ENCODE results near the gene C1QBP.

GRCh38 chr17:5488752-5489151, 49.8 kb upstream of the C1QBP start:
- TF ChIP-seq RCOR1 (IDR thresholded peaks at IDR 0.05; ENCODE audit: insufficient replicate concordance, low read length) (no peak), CEBPB (IDR thresholded peaks at IDR 0.05; ENCODE audit: low read depth, low read length) (no peak), POLR2A (IDR thresholded peaks at IDR 0.05; ENCODE audit: low read depth, low read length) (no peak), MAZ (IDR thresholded peaks at IDR 0.05; ENCODE audit: borderline replicate concordance, low read depth, low read length) (no peak), BHLHE40 (IDR thresholded peaks at IDR 0.05; ENCODE audit: low read depth, low read length) (no peak), RAD21 (IDR thresholded peaks at IDR 0.05; ENCODE audit: low read length) (no peak), ELK1 (IDR thresholded peaks at IDR 0.05; ENCODE audit: borderline replicate concordance, low read depth, low read length) (no peak)
- TF ChIP-seq, protein P1, sequence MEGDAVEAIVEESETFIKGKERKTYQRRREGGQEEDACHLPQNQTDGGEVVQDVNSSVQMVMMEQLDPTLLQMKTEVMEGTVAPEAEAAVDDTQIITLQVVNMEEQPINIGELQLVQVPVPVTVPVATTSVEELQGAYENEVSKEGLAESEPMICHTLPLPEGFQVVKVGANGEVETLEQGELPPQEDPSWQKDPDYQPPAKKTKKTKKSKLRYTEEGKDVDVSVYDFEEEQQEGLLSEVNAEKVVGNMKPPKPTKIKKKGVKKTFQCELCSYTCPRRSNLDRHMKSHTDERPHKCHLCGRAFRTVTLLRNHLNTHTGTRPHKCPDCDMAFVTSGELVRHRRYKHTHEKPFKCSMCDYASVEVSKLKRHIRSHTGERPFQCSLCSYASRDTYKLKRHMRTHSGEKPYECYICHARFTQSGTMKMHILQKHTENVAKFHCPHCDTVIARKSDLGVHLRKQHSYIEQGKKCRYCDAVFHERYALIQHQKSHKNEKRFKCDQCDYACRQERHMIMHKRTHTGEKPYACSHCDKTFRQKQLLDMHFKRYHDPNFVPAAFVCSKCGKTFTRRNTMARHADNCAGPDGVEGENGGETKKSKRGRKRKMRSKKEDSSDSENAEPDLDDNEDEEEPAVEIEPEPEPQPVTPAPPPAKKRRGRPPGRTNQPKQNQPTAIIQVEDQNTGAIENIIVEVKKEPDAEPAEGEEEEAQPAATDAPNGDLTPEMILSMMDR (conservative IDR thresholded peaks at IDR 0.05; ENCODE audit: low read depth, low read length), result no peak
- TF ChIP-seq, protein P2, sequence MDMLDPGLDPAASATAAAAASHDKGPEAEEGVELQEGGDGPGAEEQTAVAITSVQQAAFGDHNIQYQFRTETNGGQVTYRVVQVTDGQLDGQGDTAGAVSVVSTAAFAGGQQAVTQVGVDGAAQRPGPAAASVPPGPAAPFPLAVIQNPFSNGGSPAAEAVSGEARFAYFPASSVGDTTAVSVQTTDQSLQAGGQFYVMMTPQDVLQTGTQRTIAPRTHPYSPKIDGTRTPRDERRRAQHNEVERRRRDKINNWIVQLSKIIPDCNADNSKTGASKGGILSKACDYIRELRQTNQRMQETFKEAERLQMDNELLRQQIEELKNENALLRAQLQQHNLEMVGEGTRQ (IDR thresholded peaks at IDR 0.05; ENCODE audit: low read depth, low read length), result no peak
